ENCODE data around the gene DDX31.

DDX31 gene

GRCh38 chr9:132602207-132602606, 67.6 kb downstream of the DDX31 start:
- TF ChIP-seq CTCF (IDR thresholded peaks at IDR 0.05; ENCODE audit: control extremely low read depth, extremely low read depth, low read depth, missing control alignments): no peak
- POLR2A ChIA-PET: no interaction called here
- CTCF ChIA-PET: interaction anchor here (1.2 to 2.3 kb wide), 2 partner anchors 10 to 14 kb away, joined by 3 to 10 read pairs; no protein-coding TSS in a partner anchor
- DNase-seq (ENCODE audit: extremely low spot score): no peak

- ChIA-PET CTCF (interaction anchor here (1.6 kb wide), 1 partner anchor 15 kb away, joined by 4 read pairs; no protein-coding TSS in a partner anchor), POLR2A (no interaction called here)
- DNase-seq (ENCODE audit: extremely low spot score): no peak
- TF ChIP-seq CTCF (IDR thresholded peaks at IDR 0.05; ENCODE audit: control extremely low read depth, extremely low read depth, low read depth, missing control alignments): no peak
Observed at GRCh38 chr9:132600326-132600984, 69.3 kb downstream of the DDX31 start.

- POLR2A ChIA-PET: no interaction called here
- no peak for TF ChIP-seq CTCF (IDR thresholded peaks at IDR 0.05; ENCODE audit: control extremely low read depth, extremely low read depth, low read depth, missing control alignments)
- CTCF ChIA-PET: no interaction called here
- DNase-seq (ENCODE audit: extremely low spot score): no peak
Observed at GRCh38 chr9:132597073-132597775, 72.6 kb downstream of the DDX31 start.

- POLR2A ChIA-PET: no interaction called here
- no peak for TF ChIP-seq CTCF (IDR thresholded peaks at IDR 0.05; ENCODE audit: control extremely low read depth, extremely low read depth, low read depth, missing control alignments)
- CTCF ChIA-PET: no interaction called here
- DNase-seq (ENCODE audit: extremely low spot score): no peak
Observed at GRCh38 chr9:132596200-132596599, 73.6 kb downstream of the DDX31 start.

- ChIA-PET POLR2A (no interaction called here), CTCF (interaction anchor here (1.0 kb wide), 1 partner anchor 21 kb away, joined by 3 read pairs; no protein-coding TSS in a partner anchor)
- no peak for DNase-seq (ENCODE audit: extremely low spot score)
- no peak for TF ChIP-seq CTCF (IDR thresholded peaks at IDR 0.05; ENCODE audit: control extremely low read depth, extremely low read depth, low read depth, missing control alignments)
Observed at GRCh38 chr9:132595319-132595718, 74.5 kb downstream of the DDX31 start.

- DNase-seq (ENCODE audit: extremely low spot score): no peak
- POLR2A ChIA-PET: no interaction called here
- no peak for TF ChIP-seq CTCF (IDR thresholded peaks at IDR 0.05; ENCODE audit: control extremely low read depth, extremely low read depth, low read depth, missing control alignments)
- CTCF ChIA-PET: interaction anchor here (1.0 kb wide), 1 partner anchor 20 kb away, joined by 3 read pairs; no protein-coding TSS in a partner anchor
Observed at GRCh38 chr9:132594412-132594811, 75.4 kb downstream of the DDX31 start.

All from GM10248 (cell line).